ENCODE results near the gene DNASE2B. TPM values are rescaled to one million over a fixed set of nuclear protein-coding genes. Genes with fewer than 3 reads are reported as not detected.
A peak's percentile ranks its signal among the peaks of the same experiment; 100 is the strongest.

Gene DNASE2B, protein sequence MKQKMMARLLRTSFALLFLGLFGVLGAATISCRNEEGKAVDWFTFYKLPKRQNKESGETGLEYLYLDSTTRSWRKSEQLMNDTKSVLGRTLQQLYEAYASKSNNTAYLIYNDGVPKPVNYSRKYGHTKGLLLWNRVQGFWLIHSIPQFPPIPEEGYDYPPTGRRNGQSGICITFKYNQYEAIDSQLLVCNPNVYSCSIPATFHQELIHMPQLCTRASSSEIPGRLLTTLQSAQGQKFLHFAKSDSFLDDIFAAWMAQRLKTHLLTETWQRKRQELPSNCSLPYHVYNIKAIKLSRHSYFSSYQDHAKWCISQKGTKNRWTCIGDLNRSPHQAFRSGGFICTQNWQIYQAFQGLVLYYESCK
- polyA plus RNA-seq (2013) = 0.05 TPM in 1 of 2 replicates, not detected in the other

DNA sequence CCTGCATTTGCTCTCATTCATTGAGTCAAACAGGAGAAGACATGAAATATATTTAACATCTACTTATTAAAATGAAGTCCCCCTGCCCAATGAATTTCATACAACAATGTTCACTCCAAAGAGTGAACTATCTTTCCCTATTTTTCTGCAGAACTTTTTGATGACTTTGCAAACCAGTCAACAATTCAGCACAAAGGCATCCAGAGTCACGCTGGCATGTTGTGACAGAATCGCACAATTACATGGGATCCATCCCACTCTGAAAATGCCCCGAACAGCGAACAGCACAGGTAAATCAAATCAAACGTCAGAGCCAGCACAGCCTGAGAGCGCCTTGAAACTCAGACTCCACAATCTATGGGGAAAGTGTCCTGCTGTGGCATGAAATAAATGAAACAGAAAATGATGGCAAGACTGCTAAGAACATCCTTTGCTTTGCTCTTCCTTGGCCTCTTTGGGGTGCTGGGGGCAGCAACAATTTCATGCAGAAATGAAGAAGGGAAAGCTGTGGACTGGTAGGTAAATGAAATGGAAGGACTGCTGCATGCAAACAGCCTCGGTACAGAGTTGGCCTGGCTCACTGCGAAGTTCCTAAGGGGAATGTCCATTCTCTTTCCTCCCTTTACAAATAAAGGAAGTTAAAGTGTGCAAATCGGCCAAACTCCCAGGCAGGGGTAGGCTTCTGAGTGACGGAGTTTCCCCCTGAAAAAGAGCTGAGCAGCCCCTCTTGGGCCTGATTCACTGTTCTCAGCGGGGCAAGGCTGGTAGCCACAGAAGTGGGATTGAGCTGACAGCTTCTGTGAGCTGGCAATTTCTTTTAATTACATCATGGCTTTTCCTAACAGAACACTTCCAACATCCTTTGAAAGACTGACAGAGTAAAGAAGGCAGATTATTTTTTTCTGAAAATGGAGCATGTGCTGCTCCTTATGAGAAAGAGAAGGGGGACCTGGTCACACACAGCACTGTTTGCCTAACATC is at the start of gene DNASE2B:
Gene DNASE2B (plus strand): TSS at position 310 of the 981 bp plus-strand sequence. CDS start 81 bp downstream, at position 391.
- no peak within 1 kb of the TSS for H4K12ac ChIP-seq (ENCODE audit: low read depth, low read length)
- no peaks in the 10 kb centered on the region for H3K36me3 ChIP-seq (ENCODE audit: control insufficient read depth in 1 of 2, insufficient read depth in 2 of 2, low read length in 2 of 2)
- H3K27ac ChIP-seq (ENCODE audit: low read depth, low read length) = no peak within 1 kb of the TSS
- H2BK120ac ChIP-seq (ENCODE audit: insufficient read depth, low read length, poor library complexity) = no peak within 1 kb of the TSS
- no peak within 1 kb of the TSS for H2AFZ ChIP-seq (ENCODE audit: insufficient read depth, low read length, poor library complexity)
- H3K79me2 ChIP-seq (ENCODE audit: control insufficient read depth, insufficient read depth, low read length, poor library complexity) = no peaks in the 10 kb centered on the region
- H3K4ac ChIP-seq (ENCODE audit: low read depth, low read length) = no peak within 1 kb of the TSS
- H3K27me3 ChIP-seq (ENCODE audit: insufficient read depth, low read length) = no peaks in the 10 kb centered on the region
- WGBS (ENCODE audit: extremely low coverage, insufficient coverage, insufficient read length) = no CpG with 5 or more reads among the region's 11 CpGs
- H3K4me1 ChIP-seq (ENCODE audit: control insufficient read depth in 1 of 2, insufficient read depth in 2 of 2, low read length in 2 of 2) = no peaks in the 10 kb centered on the region
- no peak within 1 kb of the TSS for H3K9ac ChIP-seq (ENCODE audit: low read length)
- H3K79me1 ChIP-seq (ENCODE audit: low read length) = no peaks in the 10 kb centered on the region
- no peak within 1 kb of the TSS for H4K8ac ChIP-seq (ENCODE audit: low read depth, low read length)
- DNase-seq = no peak
- H3K4me3 ChIP-seq (ENCODE audit: low read depth, low read length) = no peak within 1 kb of the TSS
- no peak within 1 kb of the TSS for H3K4me2 ChIP-seq (ENCODE audit: low read length)
- H3K18ac ChIP-seq (ENCODE audit: low read length) = no peak within 1 kb of the TSS
- H2BK12ac ChIP-seq (ENCODE audit: low read length) = no peak within 1 kb of the TSS
- H3K9me3 ChIP-seq (ENCODE audit: insufficient read depth, low read depth, low read length) = no peaks in the 10 kb centered on the region
- H2BK5ac ChIP-seq (ENCODE audit: low read depth, low read length, poor library complexity) = no peak within 1 kb of the TSS
- H2AK5ac ChIP-seq (ENCODE audit: low read length) = no peak within 1 kb of the TSS
- H4K91ac ChIP-seq (ENCODE audit: low read depth, low read length) = no peak within 1 kb of the TSS
- no peak within 1 kb of the TSS for H3K23ac ChIP-seq (ENCODE audit: low read length)
- H3K14ac ChIP-seq (ENCODE audit: low read length) = no peak within 1 kb of the TSS

DNA sequence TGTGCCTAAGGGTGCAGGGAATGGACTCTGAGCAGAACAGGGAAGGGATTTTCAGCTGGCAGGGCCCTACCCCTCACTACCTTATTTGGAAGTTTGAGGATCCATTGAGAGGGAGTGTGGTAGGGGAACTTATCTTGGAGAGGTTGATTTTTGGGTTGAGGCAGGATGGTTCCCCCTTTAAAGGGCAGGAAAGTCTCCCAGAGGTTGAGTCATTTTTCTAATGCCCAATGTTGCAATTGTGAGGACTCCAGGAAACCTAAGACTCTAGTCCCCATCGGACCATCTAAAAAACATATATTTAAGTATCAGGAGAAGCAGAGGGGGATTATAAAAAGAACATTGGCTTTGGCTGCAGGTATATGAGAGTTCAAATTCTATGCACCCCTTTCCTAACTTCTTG is 49.5 kb upstream of the DNASE2B start:
- Histone ChIP-seq H2BK12ac (ENCODE audit: low read length) (no peak overlapping the region), H2BK120ac (ENCODE audit: insufficient read depth, low read length, poor library complexity) (no peak overlapping the region), H3K4ac (ENCODE audit: low read depth, low read length) (no peak overlapping the region), H3K79me2 (ENCODE audit: control insufficient read depth, insufficient read depth, low read length, poor library complexity) (no peaks in the 10 kb centered on the region), H3K23ac (ENCODE audit: low read length) (no peak overlapping the region), H3K4me1 (ENCODE audit: control insufficient read depth in 1 of 2, insufficient read depth in 2 of 2, low read length in 2 of 2) (peaks cover 0 to 6% of the 10 kb centered on the region in 2 experiments), H3K14ac (ENCODE audit: low read length) (no peak overlapping the region), H3K36me3 (ENCODE audit: control insufficient read depth in 1 of 2, insufficient read depth in 2 of 2, low read length in 2 of 2) (no peaks in the 10 kb centered on the region), H3K4me2 (ENCODE audit: low read length) (no peak overlapping the region), H4K91ac (ENCODE audit: low read depth, low read length) (no peak overlapping the region), H3K18ac (ENCODE audit: low read length) (no peak overlapping the region), H3K9ac (ENCODE audit: low read length) (no peak overlapping the region), H3K9me3 (ENCODE audit: insufficient read depth, low read depth, low read length) (no peaks in the 10 kb centered on the region), H2AK5ac (ENCODE audit: low read length) (no peak overlapping the region), H3K27me3 (ENCODE audit: insufficient read depth, low read length) (no peaks in the 10 kb centered on the region), H2BK5ac (ENCODE audit: low read depth, low read length, poor library complexity) (peak overlapping the region; percentile 11), H3K79me1 (ENCODE audit: low read length) (peaks cover 1% of the 10 kb centered on the region), H4K8ac (ENCODE audit: low read depth, low read length) (no peak overlapping the region), H2AFZ (ENCODE audit: insufficient read depth, low read length, poor library complexity) (no peak overlapping the region), H3K4me3 (ENCODE audit: low read depth, low read length) (no peak overlapping the region), H4K12ac (ENCODE audit: low read depth, low read length) (no peak overlapping the region), H3K27ac (ENCODE audit: low read depth, low read length) (no peak overlapping the region)
- WGBS (ENCODE audit: extremely low coverage, insufficient coverage, insufficient read length) = no CpG with 5 or more reads among the region's 1 CpG
- no peak for DNase-seq

DNA sequence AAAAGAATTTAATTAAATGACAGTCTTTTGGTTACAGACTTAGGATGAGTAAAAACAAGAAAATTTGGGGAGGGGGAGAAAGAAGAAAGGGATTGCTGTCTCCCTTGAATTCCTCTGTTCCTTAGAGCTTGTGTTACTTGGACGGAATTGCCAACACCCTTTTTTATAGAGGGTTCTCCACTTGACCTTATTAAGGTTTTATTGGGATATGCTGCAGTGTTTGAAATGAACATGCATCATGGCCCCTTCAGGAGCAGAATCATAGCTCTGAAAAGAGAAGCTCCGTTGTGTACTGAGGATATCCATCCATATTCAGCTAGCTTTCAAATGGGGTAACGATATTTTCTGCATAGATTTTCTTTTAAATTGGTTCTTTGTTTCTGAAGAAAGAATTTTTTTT is 48.2 kb upstream of the DNASE2B start:
- Histone ChIP-seq H2AFZ (ENCODE audit: insufficient read depth, low read length, poor library complexity) (no peak overlapping the region), H2BK120ac (ENCODE audit: insufficient read depth, low read length, poor library complexity) (no peak overlapping the region), H4K8ac (ENCODE audit: low read depth, low read length) (no peak overlapping the region), H2AK5ac (ENCODE audit: low read length) (no peak overlapping the region), H2BK5ac (ENCODE audit: low read depth, low read length, poor library complexity) (no peak overlapping the region), H3K36me3 (ENCODE audit: control insufficient read depth in 1 of 2, insufficient read depth in 2 of 2, low read length in 2 of 2) (no peaks in the 10 kb centered on the region), H3K14ac (ENCODE audit: low read length) (no peak overlapping the region), H3K27me3 (ENCODE audit: insufficient read depth, low read length) (no peaks in the 10 kb centered on the region), H4K12ac (ENCODE audit: low read depth, low read length) (no peak overlapping the region), H3K18ac (ENCODE audit: low read length) (no peak overlapping the region), H3K79me2 (ENCODE audit: control insufficient read depth, insufficient read depth, low read length, poor library complexity) (no peaks in the 10 kb centered on the region), H3K9me3 (ENCODE audit: insufficient read depth, low read depth, low read length) (no peaks in the 10 kb centered on the region), H3K4me2 (ENCODE audit: low read length) (no peak overlapping the region), H3K4ac (ENCODE audit: low read depth, low read length) (no peak overlapping the region), H3K4me3 (ENCODE audit: low read depth, low read length) (no peak overlapping the region), H3K27ac (ENCODE audit: low read depth, low read length) (no peak overlapping the region), H2BK12ac (ENCODE audit: low read length) (no peak overlapping the region), H3K4me1 (ENCODE audit: control insufficient read depth in 1 of 2, insufficient read depth in 2 of 2, low read length in 2 of 2) (peaks cover 0 to 8% of the 10 kb centered on the region in 2 experiments), H3K79me1 (ENCODE audit: low read length) (peaks cover 1% of the 10 kb centered on the region), H3K9ac (ENCODE audit: low read length) (no peak overlapping the region), H4K91ac (ENCODE audit: low read depth, low read length) (no peak overlapping the region), H3K23ac (ENCODE audit: low read length) (no peak overlapping the region)
- no CpG with 5 or more reads among the region's 3 CpGs for WGBS (ENCODE audit: extremely low coverage, insufficient coverage, insufficient read length)
- DNase-seq = no peak

DNA sequence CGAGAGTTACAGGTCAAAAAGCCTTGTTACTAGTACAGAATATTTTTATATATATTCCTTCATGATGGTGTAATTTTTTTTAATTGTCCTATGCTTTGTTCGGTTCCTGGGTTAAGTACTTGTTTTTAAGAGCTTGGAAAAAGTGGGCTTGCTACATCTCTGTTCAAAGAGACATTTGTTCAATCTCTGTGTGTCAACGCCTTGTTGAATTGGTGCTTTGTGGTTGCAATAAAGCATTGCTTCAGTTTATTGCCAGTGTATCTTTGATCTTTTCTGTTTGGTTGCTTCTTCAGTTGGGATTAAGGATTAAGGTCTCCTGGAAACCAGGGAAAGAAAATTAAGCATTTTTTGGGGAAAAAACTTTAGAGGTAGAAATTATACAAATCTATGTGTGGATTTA is 47.7 kb upstream of the DNASE2B start:
- H3K4ac ChIP-seq (ENCODE audit: low read depth, low read length) = no peak overlapping the region
- H3K14ac ChIP-seq (ENCODE audit: low read length) = no peak overlapping the region
- no peak overlapping the region for H2AK5ac ChIP-seq (ENCODE audit: low read length)
- no peak overlapping the region for H3K4me3 ChIP-seq (ENCODE audit: low read depth, low read length)
- no peak overlapping the region for H3K23ac ChIP-seq (ENCODE audit: low read length)
- no peak overlapping the region for H2BK5ac ChIP-seq (ENCODE audit: low read depth, low read length, poor library complexity)
- no peak overlapping the region for H2AFZ ChIP-seq (ENCODE audit: insufficient read depth, low read length, poor library complexity)
- peaks cover 0 to 8% of the 10 kb centered on the region in 2 experiments for H3K4me1 ChIP-seq (ENCODE audit: control insufficient read depth in 1 of 2, insufficient read depth in 2 of 2, low read length in 2 of 2)
- H4K12ac ChIP-seq (ENCODE audit: low read depth, low read length) = no peak overlapping the region
- no peaks in the 10 kb centered on the region for H3K79me2 ChIP-seq (ENCODE audit: control insufficient read depth, insufficient read depth, low read length, poor library complexity)
- no peak overlapping the region for H3K9ac ChIP-seq (ENCODE audit: low read length)
- DNase-seq = no peak
- H2BK12ac ChIP-seq (ENCODE audit: low read length) = no peak overlapping the region
- H3K79me1 ChIP-seq (ENCODE audit: low read length) = peaks cover 1% of the 10 kb centered on the region
- no peak overlapping the region for H2BK120ac ChIP-seq (ENCODE audit: insufficient read depth, low read length, poor library complexity)
- H3K27ac ChIP-seq (ENCODE audit: low read depth, low read length) = no peak overlapping the region
- no peak overlapping the region for H4K91ac ChIP-seq (ENCODE audit: low read depth, low read length)
- WGBS (ENCODE audit: extremely low coverage, insufficient coverage, insufficient read length) = no CpG with 5 or more reads among the region's 3 CpGs
- H3K18ac ChIP-seq (ENCODE audit: low read length) = no peak overlapping the region
- H3K27me3 ChIP-seq (ENCODE audit: insufficient read depth, low read length) = no peaks in the 10 kb centered on the region
- H3K9me3 ChIP-seq (ENCODE audit: insufficient read depth, low read depth, low read length) = no peaks in the 10 kb centered on the region
- no peaks in the 10 kb centered on the region for H3K36me3 ChIP-seq (ENCODE audit: control insufficient read depth in 1 of 2, insufficient read depth in 2 of 2, low read length in 2 of 2)
- no peak overlapping the region for H3K4me2 ChIP-seq (ENCODE audit: low read length)
- H4K8ac ChIP-seq (ENCODE audit: low read depth, low read length) = no peak overlapping the region
